NCI-H2196 treated with DMSO at 0.1 percent for 48 hours (cell line): ENCODE measurements around the gene COPE.

Experiments used
- DNase-seq: peaks from one replicate; lab custom pipeline; 2025; ENCODE audit not compliant: unreplicated experiment; lab: John Stamatoyannopoulos, UW

The COPE gene

GRCh38 chr19:18868380-18869022 lies 50.7 kb downstream of the COPE start:
- DNase-seq, result no peak

GRCh38 chr19:18867751-18868150 lies 51.4 kb downstream of the COPE start:
- DNase-seq, result no peak

- no peak for DNase-seq
These were observed 52.0 kb downstream of the COPE start for GRCh38 chr19:18867199-18867598.

GRCh38 chr19:18866800-18867123 lies 52.4 kb downstream of the COPE start:
- DNase-seq, result no peak

- no peak for DNase-seq
These were observed 53.0 kb downstream of the COPE start for GRCh38 chr19:18865973-18866799.

- no peak for DNase-seq
These were observed 53.8 kb downstream of the COPE start for GRCh38 chr19:18865106-18865972.

- DNase-seq, result no peak
These were observed 55.3 kb downstream of the COPE start for GRCh38 chr19:18863843-18864362.

- no peak for DNase-seq
These were observed 56.0 kb downstream of the COPE start for GRCh38 chr19:18862976-18863842.

GRCh38 chr19:18861917-18862316 lies 57.3 kb downstream of the COPE start:
- DNase-seq, result no peak

GRCh38 chr19:18861235-18861634 lies 58.0 kb downstream of the COPE start:
- DNase-seq, result no peak

GRCh38 chr19:18860725-18861124 lies 58.5 kb downstream of the COPE start:
- no peak for DNase-seq

GRCh38 chr19:18860302-18860700 lies 58.9 kb downstream of the COPE start:
- no peak for DNase-seq

GRCh38 chr19:18859676-18860301 lies 59.4 kb downstream of the COPE start:
- no peak for DNase-seq

- no peak for DNase-seq
These were observed 60.1 kb downstream of the COPE start for GRCh38 chr19:18858906-18859646.

- no peak for DNase-seq
These were observed 62.0 kb downstream of the COPE start for GRCh38 chr19:18857223-18857622.

- DNase-seq, result no peak
These were observed 62.6 kb downstream of the COPE start for GRCh38 chr19:18856385-18857126.

GRCh38 chr19:18855647-18856384 lies 63.4 kb downstream of the COPE start:
- DNase-seq, result no peak

GRCh38 chr19:18854982-18855381 lies 64.2 kb downstream of the COPE start:
- DNase-seq, result no peak
